ENCODE measurements around the gene CPTP.

GRCh38 chr1:1303736-1304135 is 20.9 kb upstream of the CPTP start:
- TF ChIP-seq CTCF (IDR thresholded peaks at IDR 0.05) (no peak), POLR2A (IDR thresholded peaks at IDR 0.05) (no peak)

Data from heart left ventricle (tissue), 13 donors.